HFF-Myc (cell line): ENCODE measurements around the gene ATF7IP.

ENCODE experiments used
- DNase-seq: peaks from one replicate; pipeline ENCODE4 v3.0.0-alpha.2; 2011; ENCODE audit warnings: low read depth; ENCODE audit errors: extremely low read depth
- H3K4me3 ChIP-seq: replicated peaks from 2 replicates; pipeline ENCODE4 v1.5.1; 2011; ENCODE audit warnings: low read depth, mild to moderate bottlenecking, control low read depth, low read length
- CTCF ChIP-seq: IDR thresholded peaks from 2 replicates; pipeline ENCODE4 v1.5.1; 2012; ENCODE audit warnings: mild to moderate bottlenecking, low read depth, low read length, control low read depth; ENCODE audit errors: missing control alignments

The ATF7IP gene

GRCh38 chr12:14417715-14418114 lies 52.2 kb downstream of the ATF7IP start:
- TF ChIP-seq CTCF: no peak
- H3K4me3 ChIP-seq: no peak overlapping the region
- DNase-seq: peak; percentile 75

- H3K4me3 ChIP-seq: no peak overlapping the region
- DNase-seq: no peak
- no peak for TF ChIP-seq CTCF
These were observed 53.0 kb downstream of the ATF7IP start for GRCh38 chr12:14418451-14418890.

- no peak overlapping the region for H3K4me3 ChIP-seq
- no peak for DNase-seq
- TF ChIP-seq CTCF: no peak
These were observed 57.2 kb downstream of the ATF7IP start for GRCh38 chr12:14422516-14423230.

GRCh38 chr12:14424545-14424944 lies 59.1 kb downstream of the ATF7IP start:
- TF ChIP-seq CTCF: no peak
- DNase-seq: no peak
- no peak overlapping the region for H3K4me3 ChIP-seq

GRCh38 chr12:14426792-14427191 lies 61.3 kb downstream of the ATF7IP start:
- DNase-seq: no peak
- no peak for TF ChIP-seq CTCF
- no peak overlapping the region for H3K4me3 ChIP-seq

GRCh38 chr12:14427929-14428328 lies 62.4 kb downstream of the ATF7IP start:
- H3K4me3 ChIP-seq: no peak overlapping the region
- TF ChIP-seq CTCF: no peak
- no peak for DNase-seq
